ENCODE measurements around the gene KIAA0753.

DNA sequence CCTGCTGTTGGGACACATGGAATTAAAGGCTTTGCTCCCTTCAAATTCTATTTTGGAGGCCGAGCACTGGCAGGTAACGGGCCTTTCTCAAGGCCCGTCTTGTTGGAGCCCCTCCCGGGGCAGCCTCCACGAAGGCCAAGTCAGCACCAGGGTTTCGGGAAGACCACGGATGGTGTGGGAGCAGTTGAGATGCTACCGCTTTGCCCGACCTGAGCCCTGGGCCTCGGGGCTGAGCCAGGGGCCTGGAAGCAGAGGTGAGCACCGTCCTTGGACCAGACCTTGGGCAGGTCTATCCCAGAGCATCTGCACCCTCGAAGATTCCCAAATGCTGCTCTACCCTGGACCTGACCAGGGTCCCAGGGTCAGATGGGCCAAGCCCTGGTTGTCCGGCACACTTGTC, 34.1 kb upstream of the KIAA0753 start:
- TF ChIP-seq FOXJ3 (CRISPR knock-in tag; IDR thresholded peaks at IDR 0.05; ENCODE audit: borderline replicate concordance) (no peak), SRSF1 (optimal IDR thresholded peaks at IDR 0.05; ENCODE audit: low read depth, low read length) (no peak), TARDBP (CRISPR knock-in tag; IDR thresholded peaks at IDR 0.05) (no peak), EZH2 (conservative IDR thresholded peaks at IDR 0.05; ENCODE audit: low read depth, low read length) (no peak), EP300 (IDR thresholded peaks at IDR 0.05; ENCODE audit: low read depth in 2 of 2, low read length in 2 of 2) (no peak), EP300 (CRISPR knock-in tag; IDR thresholded peaks at IDR 0.05; ENCODE audit: borderline replicate concordance) (no peak), HNF4A (CRISPR knock-in tag; IDR thresholded peaks at IDR 0.05) (no peak), SRSF9 (IDR thresholded peaks at IDR 0.05; ENCODE audit: borderline replicate concordance, insufficient read depth, low read depth, low read length, poor library complexity, severe bottlenecking) (no peak), SMARCC2 (IDR thresholded peaks at IDR 0.05) (no peak), ZNF121 (CRISPR knock-in tag; IDR thresholded peaks at IDR 0.05) (no peak), SMAD1 (CRISPR knock-in tag; IDR thresholded peaks at IDR 0.05; ENCODE audit: borderline replicate concordance, low read depth) (no peak), REPIN1 (CRISPR knock-in tag; IDR thresholded peaks at IDR 0.05; ENCODE audit: borderline replicate concordance, low read depth) (no peak)
- TF ChIP-seq, protein P1, sequence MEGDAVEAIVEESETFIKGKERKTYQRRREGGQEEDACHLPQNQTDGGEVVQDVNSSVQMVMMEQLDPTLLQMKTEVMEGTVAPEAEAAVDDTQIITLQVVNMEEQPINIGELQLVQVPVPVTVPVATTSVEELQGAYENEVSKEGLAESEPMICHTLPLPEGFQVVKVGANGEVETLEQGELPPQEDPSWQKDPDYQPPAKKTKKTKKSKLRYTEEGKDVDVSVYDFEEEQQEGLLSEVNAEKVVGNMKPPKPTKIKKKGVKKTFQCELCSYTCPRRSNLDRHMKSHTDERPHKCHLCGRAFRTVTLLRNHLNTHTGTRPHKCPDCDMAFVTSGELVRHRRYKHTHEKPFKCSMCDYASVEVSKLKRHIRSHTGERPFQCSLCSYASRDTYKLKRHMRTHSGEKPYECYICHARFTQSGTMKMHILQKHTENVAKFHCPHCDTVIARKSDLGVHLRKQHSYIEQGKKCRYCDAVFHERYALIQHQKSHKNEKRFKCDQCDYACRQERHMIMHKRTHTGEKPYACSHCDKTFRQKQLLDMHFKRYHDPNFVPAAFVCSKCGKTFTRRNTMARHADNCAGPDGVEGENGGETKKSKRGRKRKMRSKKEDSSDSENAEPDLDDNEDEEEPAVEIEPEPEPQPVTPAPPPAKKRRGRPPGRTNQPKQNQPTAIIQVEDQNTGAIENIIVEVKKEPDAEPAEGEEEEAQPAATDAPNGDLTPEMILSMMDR (CRISPR knock-in tag; IDR thresholded peaks at IDR 0.05): no peak
- TF ChIP-seq, protein P2, sequence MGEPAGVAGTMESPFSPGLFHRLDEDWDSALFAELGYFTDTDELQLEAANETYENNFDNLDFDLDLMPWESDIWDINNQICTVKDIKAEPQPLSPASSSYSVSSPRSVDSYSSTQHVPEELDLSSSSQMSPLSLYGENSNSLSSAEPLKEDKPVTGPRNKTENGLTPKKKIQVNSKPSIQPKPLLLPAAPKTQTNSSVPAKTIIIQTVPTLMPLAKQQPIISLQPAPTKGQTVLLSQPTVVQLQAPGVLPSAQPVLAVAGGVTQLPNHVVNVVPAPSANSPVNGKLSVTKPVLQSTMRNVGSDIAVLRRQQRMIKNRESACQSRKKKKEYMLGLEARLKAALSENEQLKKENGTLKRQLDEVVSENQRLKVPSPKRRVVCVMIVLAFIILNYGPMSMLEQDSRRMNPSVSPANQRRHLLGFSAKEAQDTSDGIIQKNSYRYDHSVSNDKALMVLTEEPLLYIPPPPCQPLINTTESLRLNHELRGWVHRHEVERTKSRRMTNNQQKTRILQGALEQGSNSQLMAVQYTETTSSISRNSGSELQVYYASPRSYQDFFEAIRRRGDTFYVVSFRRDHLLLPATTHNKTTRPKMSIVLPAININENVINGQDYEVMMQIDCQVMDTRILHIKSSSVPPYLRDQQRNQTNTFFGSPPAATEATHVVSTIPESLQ (CRISPR knock-in tag; conservative IDR thresholded peaks at IDR 0.05): no peak
- TF ChIP-seq, protein P3, sequence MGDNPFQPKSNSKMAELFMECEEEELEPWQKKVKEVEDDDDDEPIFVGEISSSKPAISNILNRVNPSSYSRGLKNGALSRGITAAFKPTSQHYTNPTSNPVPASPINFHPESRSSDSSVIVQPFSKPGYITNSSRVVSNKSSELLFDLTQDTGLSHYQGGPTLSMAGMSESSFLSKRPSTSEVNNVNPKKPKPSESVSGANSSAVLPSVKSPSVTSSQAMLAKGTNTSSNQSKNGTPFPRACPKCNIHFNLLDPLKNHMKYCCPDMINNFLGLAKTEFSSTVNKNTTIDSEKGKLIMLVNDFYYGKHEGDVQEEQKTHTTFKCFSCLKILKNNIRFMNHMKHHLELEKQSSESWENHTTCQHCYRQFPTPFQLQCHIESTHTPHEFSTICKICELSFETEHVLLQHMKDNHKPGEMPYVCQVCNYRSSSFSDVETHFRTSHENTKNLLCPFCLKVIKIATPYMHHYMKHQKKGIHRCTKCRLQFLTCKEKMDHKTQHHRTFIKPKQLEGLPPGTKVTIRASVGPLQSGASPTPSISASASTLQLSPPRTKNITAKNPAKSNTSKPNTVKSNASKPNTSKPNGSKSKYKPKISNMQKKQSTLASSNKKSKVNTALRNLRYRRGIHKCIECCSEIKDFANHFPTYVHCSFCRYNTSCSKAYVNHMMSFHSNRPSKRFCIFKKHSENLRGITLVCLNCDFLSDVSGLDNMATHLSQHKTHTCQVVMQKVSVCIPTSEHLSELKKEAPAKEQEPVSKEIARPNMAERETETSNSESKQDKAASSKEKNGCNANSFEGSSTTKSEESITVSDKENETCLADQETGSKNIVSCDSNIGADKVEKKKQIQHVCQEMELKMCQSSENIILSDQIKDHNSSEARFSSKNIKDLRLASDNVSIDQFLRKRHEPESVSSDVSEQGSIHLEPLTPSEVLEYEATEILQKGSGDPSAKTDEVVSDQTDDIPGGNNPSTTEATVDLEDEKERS (CRISPR knock-in tag; IDR thresholded peaks at IDR 0.05): no peak
